DMS114 treated with DMSO at 0.1 percent for 48 hours (cell line): ENCODE results near the gene INSM1.

Source experiments
- DNase-seq: peaks from one replicate; lab custom pipeline; 2025; ENCODE audit not compliant: unreplicated experiment; lab: John Stamatoyannopoulos, UW

Gene INSM1

GRCh38 chr20:20393207-20394120 is 25.6 kb downstream of the INSM1 start:
- no peak for DNase-seq

DNA sequence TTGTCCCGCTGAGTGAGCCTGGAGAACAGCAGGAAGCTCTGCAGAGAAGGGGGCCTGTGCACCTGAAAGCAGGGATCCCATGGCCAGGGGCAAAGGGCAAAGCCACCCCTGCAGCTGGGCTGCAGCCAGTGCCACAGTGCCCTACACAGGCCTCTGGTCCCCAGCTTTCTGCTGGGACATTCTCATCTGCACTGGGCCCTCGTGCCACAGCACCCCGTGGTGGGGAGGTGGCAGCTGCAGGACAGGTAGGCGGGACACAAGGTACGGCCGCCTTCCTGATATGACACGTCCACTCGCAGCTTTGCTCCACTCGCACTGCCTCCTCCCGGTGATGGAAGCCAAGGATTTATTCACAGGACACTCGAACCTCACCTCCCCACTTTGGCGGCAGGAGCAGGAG is 27.2 kb downstream of the INSM1 start:
- DNase-seq = no peak

DNA sequence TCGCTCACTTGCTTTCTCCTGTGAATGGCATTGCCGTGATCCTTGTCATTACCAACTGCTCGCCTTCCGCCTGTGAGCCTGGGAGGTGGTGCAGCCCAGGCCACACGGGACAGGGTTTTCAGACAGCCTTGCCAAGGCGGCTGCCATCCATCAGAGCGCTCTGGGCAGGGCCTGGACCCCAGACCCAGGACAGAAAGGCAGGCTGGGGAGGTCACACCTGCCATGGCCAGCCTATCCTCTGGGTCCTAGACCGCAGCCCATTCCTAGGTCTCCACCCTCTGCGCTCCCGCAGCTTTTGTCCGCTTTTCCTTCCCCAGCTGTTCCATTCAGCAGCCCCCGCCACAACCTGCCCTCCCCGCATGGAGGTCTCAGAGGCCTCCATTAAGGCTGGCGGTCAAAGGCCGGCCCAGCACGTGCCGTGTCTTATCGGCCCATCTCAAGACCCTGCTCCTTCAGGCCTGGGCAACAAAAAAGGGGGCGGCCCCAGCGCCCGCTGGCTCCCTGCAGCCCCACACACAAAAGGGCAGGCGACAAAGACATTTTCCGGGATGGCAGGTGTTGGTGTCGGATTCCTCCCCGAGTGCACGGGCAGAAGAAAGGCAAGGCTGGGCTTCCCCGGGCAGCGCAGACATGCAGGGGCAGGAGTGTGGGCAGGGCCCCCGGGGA is 28.1 kb downstream of the INSM1 start:
- DNase-seq = no peak

GRCh38 chr20:20396794-20397193 is 28.9 kb downstream of the INSM1 start:
- no peak for DNase-seq

- no peak for DNase-seq
These were observed 30.2 kb downstream of the INSM1 start for GRCh38 chr20:20398123-20398522.

DNA sequence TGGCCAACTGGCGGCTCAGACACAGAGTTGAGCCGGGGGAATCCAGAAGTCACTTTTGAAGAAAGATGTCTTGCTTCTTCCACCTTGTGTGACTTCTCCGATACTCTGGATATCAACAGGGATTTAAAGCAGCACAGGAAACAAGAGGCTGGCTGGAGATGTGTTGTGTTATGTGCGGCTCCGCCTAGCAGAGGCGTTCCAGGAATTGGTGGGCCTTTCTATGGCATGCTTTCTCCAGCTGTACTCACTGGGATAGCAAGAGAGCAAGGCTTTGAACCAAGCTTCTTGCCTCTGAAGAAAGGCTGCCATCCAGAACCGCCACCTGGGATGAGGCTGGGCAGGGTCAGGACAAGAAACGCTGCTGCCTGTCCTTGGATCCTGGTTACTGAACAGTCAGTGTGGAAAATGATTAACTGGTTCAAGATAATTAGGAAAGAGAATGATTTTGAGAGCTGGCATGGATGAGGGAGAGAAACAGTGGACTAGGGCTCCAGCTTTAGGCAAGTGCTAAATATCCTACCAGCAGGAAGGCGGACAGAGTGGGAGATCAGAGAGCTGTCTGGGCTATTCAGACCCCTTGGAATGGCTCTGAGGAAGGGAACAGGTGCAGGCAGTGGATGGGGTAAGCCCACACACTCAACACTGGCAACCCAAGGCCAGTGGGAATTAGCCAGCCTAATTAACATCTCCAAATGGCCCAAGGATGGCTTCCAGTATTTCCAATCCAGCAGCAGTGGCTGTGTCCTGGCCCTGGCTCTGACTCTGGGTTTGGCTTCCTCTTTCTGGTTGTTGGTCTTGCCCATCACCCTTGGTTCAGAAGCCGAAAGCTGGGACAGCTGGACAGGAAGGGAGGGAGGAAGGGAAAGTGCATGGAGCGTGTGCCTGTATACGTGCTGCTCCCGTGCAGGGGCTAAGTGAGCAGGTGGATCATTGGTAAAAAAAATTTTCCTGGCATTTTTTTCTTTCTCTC is 31.9 kb downstream of the INSM1 start:
- no peak for DNase-seq

GRCh38 chr20:20401991-20402390 is 34.1 kb downstream of the INSM1 start:
- DNase-seq = no peak

DNA sequence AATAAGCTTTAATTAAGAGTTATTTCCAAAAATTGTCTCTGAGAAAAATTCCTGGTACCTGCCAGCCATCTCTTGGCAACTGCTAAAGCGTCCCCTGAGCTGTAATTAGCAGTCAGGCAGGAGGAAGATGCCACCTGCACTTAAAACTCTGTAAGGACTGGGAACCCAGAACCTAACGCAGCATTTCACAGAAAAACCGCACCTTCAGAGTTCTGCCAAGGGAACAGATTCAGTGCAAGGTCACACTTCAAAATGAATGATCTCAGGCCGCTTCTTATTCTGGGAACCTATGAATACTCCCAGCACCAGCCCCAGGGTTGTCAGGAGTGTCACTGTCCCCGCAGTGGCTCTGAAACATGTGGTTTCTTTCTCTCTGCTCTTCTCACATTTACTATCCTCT is 36.7 kb downstream of the INSM1 start:
- no peak for DNase-seq

GRCh38 chr20:20405623-20406022 is 37.7 kb downstream of the INSM1 start:
- DNase-seq = no peak

- DNase-seq = no peak
These were observed 38.4 kb downstream of the INSM1 start for GRCh38 chr20:20406306-20406705.

GRCh38 chr20:20407891-20408805 is 40.2 kb downstream of the INSM1 start:
- DNase-seq = peak; percentile 3

GRCh38 chr20:20409331-20409730 is 41.4 kb downstream of the INSM1 start:
- no peak for DNase-seq

- DNase-seq = no peak
These were observed 42.8 kb downstream of the INSM1 start for GRCh38 chr20:20410678-20411077.

DNA sequence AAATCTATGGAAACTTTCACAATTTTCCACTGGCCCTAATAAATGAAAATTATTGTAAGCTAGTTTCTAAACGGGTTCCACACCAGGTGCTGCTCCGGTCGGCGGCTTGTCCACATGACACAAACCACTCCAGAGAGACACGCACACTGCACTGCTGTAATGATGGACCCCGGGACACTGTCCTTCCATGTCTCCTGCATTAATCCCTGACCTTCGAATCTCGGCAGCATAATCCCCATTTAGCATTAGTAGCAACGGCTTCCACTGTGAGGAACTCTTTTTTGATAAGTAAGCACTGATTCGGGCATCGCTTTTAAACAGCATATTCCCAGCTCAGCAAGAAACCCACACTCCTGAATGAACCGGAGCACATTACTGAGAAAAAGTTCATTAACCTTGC is 43.5 kb downstream of the INSM1 start:
- DNase-seq = no peak

GRCh38 chr20:20411836-20412235 is 43.9 kb downstream of the INSM1 start:
- DNase-seq = no peak

- DNase-seq = no peak
These were observed 44.8 kb downstream of the INSM1 start for GRCh38 chr20:20412750-20413149.

DNA sequence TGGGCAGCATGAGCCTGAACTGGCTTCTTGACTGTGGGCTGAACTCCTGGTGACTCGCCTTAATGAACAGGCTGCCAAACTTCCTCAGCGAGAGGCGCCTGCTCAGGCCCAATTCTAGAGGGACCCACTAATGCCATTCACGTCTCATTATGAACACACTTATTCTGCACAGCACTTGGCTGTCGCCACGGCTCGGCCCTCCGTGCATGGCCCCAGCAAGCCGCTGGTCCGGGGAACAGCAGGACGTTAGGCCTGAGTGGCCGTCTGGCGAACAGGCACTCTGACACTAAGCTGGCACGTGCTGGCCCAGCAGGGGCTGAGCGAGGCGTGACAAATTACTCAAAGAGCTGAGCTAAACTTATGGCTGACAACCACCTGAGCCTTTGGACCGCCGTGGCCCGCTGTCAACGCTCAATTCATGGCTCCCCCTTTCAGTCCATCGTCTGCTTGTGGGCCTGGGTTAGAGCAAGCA is 45.9 kb downstream of the INSM1 start:
- no peak for DNase-seq

- DNase-seq = no peak
These were observed 46.8 kb downstream of the INSM1 start for GRCh38 chr20:20414640-20415220.

GRCh38 chr20:20415321-20415720 is 47.4 kb downstream of the INSM1 start:
- DNase-seq = no peak
